GM10847 (cell line): ENCODE data around the gene ZNF511.

Source experiments
- POLR2A ChIP-seq: IDR thresholded peaks from 2 replicates; pipeline ENCODE4 v1.6.1; 2011; ENCODE audit not compliant: insufficient read length; ENCODE audit errors: extremely low read depth

Gene ZNF511

DNA sequence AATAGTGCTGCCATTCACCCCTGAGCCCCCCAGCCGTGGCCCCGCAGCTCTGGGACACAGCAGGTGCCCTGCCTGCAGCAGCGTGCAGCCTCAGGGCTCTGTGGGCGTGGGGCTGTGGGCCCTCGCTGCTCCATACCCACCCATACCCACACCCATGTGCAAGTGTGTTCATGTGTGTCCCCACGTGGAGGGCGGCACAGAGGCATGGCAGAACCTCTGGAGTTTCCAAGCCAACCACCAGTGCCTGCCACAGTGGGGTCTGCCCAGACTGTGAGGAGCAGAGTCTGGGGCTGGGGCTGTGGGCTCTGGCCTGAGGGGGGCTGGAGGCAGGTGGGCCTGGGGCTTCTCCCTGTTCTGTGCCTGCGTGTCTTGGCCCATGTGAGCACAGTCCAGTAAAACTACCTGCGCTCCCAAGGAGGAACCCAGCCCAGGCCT lies 40.9 kb downstream of the ZNF511 start:
- TF ChIP-seq POLR2A: no peak

DNA sequence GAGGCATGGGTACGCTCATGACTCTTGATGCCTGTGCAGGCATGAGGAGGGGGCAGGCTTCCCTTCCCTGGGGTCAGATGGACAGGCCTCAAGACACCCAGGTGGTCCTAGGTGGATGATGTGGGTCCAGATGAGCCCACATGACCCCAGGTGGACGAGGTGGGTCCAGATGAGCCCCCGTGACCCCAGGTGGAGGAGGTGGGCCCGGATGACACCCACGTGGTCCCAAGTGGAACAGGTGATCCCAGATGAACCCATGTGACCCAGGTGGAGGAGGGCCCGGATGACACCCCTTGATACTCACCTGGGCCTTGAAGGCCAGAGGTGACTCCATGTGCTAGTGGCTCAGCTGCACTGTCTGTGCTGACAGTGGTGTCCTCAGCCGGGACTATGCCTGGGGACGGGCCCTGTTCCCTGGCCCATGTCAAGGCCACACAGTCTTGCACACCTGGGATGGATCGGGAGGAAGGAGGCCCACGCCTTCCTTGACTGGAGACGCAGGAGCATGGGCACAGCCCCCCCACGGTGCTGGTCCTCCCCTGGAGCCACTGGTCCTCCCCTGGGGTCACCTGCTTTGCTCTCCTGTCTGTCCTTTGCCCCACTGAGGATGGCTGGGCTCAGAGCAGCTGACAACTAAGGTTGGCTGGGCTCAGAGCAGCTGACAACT lies 41.7 kb downstream of the ZNF511 start:
- no peak for TF ChIP-seq POLR2A

DNA sequence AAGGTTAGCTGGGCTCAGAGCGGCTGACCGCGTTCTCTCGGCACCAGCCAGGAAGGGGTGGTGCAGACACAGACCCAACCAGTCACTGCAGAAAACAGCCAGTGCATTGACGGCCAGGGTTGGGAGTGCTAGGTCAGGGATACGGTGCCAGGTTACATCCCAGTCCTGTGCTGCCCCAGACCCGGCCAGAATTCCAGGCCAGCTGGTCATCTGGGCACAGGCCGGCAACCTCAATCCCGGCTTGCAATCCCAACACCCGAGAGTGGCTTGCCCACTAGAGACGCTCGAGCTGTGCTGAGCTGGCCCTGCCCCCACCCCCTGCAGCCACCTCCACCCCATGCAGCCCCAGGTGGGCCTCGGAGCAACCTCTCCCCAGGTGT lies 42.2 kb downstream of the ZNF511 start:
- TF ChIP-seq POLR2A: no peak

DNA sequence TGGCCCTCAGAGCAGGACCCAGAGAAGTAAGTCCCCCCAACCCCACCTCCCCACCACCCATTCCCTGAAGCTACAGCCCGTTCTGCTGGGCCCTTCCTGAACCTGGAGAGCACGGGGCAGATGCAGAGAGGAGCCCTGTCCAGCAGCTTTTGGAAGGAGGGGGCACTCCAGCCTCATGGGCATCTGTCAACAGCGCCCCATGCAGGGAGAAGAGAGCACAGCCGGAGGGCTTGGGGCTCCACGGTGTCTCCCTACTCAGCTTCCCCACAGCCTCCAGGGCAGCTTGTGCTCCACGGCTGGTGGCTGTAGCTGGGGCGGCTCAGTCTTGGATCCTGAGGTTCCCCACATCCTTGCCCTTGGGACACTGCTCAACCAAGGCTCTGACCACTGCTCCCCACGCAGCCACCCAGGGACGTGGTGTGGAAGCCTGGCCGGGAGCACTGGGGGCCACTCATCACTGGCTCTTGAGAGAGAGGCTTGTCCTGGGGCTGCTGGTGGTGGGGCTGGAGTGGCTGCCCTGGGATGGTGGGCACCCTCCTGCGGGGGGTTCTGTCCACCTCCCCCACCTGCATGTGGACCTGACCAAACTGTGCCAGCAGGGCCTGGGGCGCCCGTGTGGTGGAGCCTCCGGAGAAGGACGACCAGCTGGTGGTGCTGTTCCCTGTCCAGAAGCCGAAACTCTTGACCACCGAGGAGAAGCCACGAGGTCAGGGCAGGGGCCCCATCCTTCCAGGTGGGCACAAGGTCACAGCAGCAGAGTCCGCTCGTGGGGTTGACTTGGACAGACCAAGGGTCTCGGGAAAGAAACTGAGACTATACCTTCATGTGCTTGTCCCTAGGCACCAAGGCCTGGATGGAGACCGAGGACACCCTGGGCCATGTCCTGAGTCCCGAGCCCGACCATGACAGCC lies 42.9 kb downstream of the ZNF511 start:
- no peak for TF ChIP-seq POLR2A

DNA sequence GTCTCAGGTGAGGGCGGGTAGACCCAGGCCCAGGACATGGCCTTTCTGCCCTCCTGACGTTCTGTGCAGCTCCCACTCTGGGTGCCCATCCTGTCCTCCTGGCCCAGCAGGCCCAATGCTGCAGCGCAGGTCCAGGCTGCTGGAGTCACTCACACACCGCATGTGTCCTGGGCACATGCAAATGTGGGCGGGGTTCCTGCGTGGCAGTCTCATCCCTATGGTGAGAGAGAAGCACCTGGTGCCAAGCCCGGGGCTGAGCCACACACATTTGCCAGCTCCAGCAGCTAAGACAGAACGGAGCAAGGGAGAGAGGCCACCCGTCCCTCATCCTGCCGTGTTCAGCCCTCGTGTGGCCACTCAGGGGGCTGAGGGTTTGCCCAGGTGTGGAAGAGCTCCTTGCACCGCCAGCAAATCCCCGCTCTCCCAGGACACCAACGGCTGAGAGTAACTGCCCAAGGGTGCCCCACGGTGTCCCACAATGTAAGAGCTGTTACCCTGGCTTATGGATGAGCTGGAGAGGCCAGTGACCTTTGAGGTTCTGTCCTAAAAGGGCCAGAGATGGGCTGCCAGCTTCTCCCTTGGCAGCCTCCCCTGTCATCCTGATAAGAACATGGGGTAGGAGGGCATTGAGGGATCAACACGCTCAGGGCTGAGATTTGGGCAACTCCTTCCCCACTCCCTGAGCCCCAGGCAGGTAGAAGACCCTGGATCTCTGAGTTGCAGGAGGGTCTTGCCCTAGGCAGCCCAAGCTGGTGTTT lies 44.7 kb downstream of the ZNF511 start:
- no peak for TF ChIP-seq POLR2A

DNA sequence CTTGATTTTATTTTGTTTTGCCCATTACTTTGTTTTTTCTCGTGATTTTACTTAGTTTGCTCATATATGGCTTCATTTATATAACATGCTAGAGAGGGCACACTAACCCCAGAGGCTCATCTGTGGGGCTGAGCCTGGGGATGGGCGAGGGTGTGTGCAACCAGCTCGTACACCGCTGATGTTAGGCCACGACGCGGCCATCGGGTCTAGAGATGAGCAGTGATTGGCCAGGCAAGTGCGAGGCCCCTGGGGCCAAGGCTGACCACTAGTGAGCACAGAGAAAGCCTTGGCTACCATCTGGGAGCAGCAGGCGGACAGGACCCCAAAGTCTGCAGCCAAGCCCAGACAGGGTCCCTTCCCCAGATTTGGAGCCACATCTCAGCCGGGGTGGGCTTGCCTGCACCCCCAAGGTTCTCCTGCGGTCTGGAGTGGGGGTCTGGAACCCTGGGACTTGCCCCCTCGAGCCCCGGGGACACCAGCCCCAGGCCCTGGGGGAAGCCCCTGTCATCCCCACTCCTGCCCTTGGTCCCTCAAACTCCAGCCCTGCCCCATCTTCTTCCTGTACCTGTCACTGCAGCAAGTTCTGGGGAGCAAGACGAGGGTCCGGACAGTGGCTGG lies 45.4 kb downstream of the ZNF511 start:
- TF ChIP-seq POLR2A: no peak

DNA sequence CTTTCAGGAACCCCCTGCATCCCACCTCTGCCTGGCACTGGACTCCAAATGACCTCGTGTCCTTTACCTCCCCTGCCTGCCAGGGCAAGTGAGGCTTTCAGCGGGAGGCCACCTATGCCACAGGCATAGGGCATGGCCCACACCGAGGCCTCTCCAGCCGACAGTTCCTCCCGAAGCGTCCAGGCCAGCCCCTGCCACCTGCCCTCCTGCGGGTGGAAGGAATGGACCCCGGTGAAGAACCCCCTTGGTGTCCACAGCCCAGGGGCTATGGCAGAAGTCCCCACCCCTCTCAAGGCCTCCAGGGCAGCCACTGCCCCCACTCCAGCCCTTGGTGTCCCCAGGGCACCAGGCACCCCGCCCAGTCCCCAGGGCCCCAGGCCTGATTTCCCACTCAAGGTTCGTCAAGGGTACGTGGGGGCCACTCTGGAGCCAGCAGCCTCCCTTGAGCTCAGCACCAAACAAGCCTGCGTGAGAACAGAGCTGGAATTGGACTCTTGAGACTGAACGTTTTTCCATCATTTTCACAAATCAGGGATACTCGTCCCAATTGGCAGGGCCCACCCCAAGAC lies 46.0 kb downstream of the ZNF511 start:
- TF ChIP-seq POLR2A: no peak

DNA sequence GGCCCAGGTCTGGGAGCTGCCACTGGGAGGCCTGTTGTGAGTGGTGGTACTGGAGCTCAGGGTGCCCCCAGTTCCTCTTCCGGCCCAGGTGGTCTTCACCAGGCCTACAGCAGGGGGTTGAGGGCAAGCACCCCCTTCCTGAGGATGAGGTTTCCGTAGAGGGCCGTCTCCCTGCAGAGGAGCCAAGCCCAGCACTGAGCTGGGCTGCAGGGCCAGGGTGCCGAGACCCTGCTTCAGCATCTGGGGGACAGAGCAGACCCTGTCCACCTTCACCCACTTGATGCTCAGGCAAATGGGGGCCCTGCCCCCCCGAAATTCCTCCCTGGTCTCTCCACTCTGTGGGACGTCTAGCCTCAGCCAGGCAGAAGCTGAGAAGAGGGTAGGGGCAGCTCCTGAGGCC lies 46.6 kb downstream of the ZNF511 start:
- TF ChIP-seq POLR2A: no peak

DNA sequence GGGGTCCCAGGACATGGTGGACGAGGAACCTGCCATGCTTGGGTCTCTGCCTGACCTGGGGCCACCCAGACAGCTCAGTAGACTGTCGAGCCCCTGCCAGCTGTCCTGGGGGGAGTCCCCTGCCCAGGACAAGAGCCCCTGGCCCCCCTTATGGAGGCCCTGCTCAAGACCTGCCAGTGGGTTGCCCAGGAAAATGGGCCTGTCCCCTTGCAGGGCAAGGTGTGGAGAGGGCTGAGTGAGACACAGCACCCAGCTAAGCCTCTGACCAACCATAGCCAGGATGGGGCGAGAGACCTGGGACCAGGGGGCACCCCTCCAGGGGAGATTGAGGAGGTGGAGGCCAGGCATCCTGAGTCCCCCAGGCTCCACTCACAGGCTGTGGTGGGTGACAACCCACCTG lies 47.3 kb downstream of the ZNF511 start:
- TF ChIP-seq POLR2A: no peak

DNA sequence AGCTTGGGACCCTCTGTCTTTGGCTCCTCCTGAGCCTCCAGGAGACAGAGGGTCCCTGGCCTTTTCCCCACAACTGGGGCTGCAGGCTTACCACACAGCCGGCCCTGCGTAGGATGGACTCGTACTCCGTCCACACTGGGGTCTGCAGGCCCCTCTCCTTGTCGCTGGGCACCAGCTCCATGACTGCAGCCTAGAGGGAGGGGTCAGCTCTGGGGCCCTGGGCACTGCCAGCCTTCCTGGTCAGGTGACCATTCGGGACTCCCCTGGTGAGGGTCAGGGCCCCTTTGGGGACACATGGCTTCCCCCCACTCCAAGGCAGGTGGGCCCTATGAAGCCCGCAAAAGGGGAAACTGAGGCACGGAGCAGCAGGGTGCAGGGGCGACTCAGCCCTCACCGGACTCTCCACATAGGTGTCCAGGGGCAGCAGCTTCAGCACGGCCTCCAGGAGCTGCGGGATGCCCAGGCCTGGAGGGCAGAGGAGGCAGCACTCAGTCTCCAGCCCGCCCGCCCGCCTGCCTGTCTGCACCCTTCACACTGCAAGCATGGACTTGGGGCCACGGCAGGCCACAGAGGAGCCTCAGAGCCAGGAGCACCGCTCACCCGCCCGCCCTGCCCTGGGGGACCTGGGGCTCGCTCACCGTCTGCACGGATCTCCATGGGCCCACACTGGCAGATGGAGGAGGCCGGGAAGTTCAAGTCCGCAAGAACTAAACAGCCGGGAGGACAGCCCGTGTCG lies 48.0 kb downstream of the ZNF511 start:
- TF ChIP-seq POLR2A: no peak

DNA sequence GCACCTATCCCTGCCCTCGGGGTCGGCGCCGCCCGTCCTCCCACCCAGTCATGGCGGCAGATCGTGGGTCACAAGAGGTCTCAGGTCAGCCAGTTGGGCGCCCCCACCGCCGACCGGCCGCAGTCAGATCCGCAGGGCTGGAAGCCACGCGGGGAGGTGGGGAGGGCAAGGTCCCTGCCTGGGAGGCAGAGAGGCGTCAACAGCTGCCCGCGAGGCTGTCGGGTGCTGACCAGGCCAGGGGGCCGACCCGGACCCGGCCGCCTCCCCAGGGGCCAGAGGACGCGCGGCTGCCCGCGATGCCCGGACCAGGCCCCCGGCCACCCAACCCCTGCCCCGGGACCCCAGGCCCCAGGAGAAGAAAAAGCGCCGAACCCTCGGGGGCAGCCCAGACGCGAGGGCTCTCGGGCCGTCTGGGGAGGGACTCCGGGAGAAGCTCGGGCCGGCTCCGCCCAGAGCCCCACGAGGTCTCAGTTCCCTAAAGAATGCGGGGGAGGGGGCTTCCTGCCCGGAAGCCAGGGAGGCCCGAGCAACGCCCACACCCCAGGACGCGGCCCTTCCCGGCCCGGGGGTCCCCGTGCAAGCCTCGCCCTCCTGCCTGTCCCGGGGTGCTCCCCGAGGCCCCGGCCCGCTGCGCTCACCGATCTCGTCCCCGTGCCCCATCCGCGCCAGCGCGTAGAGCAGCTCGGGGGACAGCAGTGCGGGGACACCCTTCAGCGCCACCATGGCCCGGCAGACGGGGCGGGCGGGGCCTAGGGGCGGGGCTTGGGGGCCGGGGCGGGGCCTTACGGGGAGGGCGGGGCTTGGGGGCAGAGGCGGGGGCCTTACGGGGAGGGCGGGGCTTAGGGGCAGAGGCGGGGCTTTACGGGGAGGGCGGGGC lies 48.8 kb downstream of the ZNF511 start, which contains the start of gene FUOM:
TSS of gene FUOM (minus strand) at position 735 of the 877 bp plus-strand sequence. CDS start at position 723, 12 bp downstream.
- peak; percentile 69 for TF ChIP-seq POLR2A

DNA sequence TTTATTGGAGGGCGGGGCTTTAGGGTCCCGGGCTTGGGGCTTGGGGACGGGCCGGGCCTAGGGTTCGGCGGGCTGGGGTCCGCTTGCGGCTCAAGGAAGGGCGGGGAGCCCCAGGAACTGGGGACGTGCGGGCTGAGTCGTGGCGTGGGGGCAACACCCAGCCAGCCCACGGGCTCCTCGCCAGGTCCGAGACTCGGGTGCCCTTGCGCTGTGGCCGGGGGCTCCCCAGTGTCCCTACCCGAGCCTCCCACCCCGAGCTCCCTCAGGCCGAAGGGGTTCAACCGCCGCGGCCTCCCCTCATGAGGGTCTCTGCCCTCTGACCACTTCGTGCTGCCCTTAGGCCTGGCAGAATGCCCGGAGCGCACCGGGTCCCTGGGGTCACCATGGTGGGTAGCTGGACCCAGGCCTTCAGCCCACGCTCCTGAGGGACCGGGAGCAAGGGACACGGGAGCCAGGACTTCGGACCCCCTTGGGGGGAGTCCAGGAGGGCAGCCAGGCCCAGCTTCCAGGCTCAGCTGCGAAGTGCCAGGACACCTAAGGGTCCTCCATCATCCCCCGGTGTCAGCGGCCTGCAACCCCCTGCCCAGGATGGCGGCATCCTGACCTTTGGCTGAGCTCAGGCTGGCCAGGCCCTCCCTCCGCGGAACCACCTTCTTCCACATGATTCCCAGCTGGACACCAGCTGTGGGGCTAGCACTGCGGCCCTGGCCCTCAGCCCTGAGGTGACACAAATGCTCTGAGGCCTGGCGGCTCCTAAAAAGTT lies 49.6 kb downstream of the ZNF511 start:
- TF ChIP-seq POLR2A: no peak

DNA sequence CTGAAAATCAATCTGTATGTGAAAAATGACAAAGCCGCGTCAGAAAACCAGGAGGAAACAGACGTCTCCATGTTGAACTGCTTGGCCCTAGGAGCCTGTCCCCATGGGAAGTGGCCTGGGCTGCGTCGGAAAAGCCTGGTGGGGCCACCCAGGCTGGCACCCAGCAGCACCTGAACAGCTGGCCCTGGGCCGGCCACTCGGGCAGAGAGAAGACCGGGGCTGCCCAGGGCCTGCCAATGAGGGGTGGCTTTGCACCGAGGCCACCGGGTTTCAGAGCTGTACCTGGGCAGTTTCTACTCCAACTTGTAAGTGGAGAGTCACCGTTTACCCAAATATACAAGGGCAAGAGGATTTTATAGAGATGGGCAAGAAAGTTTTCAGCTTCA lies 50.2 kb downstream of the ZNF511 start:
- TF ChIP-seq POLR2A: no peak

DNA sequence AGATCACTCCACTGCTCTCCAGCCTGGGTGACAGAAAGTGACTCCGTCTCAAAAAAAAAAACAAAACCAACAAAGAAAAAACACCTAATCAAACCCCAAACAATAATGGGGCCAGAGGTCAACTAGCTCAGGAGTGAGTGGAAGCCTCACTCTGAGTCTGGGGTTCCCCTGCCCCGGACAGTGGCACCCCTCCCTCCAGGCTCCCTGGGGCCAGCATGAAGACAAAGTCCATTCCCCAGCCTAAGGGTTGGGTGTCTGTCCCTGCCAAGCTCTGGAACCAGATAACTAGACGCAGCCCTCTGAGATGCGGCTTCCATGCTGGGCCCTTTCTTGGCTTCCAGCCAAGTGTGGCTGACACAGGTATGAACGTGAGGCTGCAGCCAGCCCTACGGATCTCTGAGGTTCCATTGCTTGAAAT lies 50.8 kb downstream of the ZNF511 start:
- TF ChIP-seq POLR2A: no peak
